ENCODE measurements around the gene AK3.
A peak's percentile ranks its signal among the peaks of the same experiment; 100 is the strongest.

AK3 gene

GRCh38 chr9:4701526-4701925 is 39.5 kb downstream of the AK3 start:
- no peak for DNase-seq

GRCh38 chr9:4700932-4701331 is 40.1 kb downstream of the AK3 start:
- no peak for DNase-seq

DNA sequence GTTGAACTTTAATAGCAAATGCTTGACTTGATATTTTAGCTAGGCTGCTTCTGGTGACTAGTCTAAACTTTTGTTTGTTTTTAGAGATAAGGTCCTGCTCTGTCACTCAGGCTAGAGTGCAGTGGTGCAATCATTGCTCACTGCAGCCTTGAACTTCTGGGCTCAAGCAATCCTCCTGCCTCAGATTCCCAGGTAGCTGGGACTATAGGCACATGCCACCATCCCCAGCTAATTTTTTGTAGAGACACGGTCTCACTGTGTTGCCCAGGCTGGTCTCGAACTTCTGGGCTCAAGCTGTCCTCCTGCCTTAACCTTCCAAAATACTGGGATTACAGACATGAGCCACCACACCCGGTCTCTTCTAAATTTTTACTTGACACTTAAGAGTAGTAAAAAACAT is 40.9 kb downstream of the AK3 start:
- no peak for DNase-seq

DNA sequence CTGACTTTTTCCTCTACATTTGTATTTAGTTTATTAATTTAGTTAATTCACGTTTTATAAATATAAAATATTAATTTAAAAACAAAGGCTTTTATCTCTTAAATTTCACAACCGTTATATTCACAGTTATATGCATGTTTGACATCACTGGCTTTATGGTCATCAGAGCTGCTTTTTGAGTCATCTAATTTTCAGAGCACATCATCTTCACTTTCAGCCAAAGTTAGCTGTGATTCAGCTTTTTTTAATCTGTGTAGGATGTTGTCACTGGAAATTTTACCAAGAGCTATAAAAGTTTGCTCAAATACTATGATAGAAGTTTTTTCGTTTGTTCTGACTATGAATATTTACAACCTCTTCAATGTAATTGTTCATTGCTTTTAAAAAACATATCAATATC is 49.2 kb downstream of the AK3 start:
- no peak for DNase-seq

DNA sequence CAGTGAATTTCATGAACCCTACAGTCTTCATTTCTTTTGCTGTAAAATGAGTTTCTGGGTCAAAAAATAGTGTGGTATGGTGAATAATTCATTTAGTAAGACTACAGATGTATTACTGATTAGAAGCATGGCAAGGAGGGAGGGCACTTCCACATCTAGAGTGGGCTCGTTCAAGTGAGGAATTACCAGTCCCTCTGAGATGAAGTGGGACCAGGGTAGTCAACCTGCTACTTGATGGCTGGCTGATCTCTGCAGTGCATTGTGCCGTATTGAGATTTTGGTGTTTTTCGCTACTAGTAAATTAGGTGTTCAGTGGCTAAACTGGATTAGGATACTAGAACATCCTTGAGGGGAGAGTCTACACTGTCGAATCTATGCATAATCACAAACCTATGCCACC is 50.9 kb downstream of the AK3 start:
- no peak for DNase-seq

DNA sequence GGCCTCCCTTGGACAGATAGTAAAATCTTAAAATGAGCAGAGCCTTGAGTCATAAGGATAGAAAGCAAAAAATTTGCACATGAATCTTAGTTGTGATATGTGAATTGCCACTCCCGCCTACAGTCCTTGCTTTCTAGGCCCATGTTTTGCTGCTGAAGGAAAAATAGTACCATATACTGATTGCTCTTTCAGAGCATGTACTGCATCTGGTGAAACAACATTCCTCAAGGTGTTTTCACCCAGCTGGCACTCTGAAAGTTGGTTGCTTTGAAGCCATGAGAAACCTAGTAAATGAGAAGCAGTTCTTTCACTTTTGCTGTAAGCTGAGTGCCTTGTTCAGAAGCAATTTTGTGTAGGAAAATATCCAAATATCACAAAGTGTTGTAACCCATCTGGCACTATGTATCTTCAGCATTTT is 51.3 kb downstream of the AK3 start:
- no peak for DNase-seq

- no peak for DNase-seq
These were observed 52.0 kb downstream of the AK3 start for GRCh38 chr9:4689021-4689420.

DNA sequence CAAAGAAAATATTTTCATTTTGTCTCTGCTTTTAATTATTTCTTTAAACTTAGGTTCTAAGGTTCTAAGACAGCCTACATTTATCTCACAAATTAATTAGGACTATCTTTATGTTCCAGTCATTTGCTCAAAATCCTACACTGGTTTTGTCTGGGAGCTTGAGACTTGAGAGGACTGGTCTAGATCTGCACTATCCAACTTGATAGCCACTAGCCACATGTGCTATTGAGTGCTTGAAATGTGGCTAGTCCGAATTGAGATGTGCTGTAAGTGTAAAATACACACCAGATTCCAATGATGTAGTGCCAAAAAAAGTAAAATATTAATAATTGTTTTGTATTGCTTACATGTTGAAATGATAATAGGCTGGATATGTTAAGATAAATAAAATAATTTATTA is 54.4 kb downstream of the AK3 start:
- no peak for DNase-seq

DNA sequence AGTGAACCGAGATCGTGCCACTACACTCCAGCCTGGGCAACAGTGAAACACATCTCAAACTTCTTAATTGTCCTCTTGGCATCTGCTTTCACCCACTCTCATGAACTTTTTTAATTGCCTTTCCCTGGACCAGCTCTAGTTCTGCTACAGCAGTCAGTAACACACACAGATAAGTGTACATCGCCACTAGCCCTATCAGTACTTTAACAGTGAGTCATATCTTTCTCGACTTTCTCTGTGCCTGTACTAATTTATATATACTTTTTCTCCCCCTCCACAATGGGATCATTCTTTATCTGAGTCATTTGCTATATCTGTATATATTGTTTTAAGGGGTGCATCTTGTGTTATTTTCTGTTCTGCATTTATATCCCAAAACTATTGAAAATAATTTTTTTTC is 54.9 kb downstream of the AK3 start:
- no peak for DNase-seq

DNA sequence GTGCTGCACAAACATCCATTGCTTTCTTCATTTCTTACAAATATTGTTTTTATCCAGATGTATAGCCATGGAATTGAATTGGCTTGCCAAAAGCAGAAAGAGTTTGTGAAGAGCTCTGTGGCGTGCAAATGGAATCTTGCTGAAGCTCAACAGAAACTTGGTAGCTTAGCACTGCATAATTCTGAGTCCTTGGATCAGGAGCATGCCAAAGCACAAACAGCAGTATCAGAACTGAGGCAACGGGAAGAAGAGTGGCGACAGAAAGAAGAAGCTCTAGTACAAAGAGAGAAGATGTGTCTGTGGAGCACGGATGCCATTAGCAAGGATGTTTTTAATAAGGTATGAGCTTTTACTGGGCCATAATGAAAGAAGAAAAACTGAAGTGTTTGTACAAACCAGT is 56.2 kb downstream of the AK3 start:
- no peak for DNase-seq

DNA sequence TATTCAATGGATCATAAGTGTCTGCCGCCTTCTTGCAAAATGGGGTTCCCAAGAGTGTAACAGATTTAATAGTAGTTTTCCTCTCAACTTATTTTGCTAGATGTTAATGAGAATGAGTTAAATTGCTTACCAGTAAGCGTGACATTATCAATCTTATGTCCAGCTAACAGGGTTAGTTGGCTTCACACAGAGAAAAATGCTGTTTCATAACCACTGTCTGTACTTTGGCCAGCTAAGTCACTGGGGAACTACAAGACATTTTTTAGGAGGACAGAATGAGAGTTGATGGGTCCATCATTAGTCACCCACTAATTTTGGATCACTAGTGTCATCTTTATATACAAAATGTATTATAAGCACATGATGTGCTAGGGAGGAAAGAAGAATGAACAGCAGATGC is 60.3 kb downstream of the AK3 start:
- DNase-seq, result no peak

DNA sequence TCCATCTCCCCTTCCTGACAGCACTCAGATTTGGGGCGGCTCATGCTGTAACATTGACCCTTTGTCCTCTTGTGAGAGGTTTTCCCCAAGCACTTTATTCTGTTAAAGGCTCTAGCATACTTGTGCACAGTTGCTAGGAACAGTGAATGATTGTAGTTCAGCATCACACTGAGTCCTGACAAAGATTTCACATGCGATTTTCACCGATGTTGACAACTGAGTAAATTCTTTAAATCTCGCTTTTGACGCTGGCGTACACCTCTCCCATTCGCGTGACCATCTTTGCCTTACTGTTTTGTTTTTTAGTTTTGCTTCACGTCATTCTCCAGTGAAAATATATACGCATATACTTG is 60.9 kb downstream of the AK3 start:
- DNase-seq, result no peak

DNA sequence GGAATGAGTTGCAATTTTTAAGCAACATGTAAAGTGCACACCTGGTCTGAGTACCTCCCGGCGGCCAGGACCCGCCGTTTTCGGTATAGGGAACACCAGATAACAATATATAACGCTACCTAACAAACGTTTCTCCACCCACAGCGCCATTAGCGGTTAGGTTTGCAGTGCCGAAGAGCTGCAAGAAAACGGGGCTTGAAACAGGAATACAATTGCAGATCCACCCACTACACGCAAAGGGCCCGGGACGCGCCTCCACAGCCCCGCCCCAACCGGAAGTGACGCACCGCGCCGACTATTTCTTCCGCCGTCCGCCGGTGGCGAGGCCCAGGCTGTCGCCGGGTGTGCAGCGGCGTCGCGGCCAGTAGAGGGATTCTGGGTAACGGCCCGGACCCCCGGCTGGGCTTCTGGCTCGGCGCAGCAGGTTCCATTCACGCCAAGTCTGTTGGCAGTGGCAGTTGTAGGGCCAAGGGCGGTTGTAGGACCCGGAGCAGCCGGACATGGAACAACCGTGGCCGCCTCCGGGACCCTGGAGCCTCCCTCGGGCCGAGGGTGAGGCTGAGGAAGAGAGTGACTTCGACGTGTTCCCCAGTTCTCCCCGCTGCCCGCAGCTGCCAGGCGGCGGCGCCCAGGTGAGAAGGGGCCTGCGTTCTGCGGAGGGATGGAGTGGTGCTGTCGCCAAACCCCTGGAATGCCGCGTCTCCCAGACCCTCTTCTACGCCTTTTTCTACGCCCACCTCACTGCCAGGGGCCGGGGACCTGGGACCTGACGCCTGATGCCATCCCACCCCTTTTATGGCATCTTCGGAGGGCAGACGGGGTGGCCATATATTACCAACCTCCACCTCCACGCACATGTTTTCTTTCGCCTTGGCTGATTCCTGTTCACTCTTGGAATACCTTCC is 61.5 kb downstream of the AK3 start, which contains the start of gene CDC37L1:
CDC37L1 (plus strand) TSS at position 302 of the 905 bp plus-strand sequence; CDS start at position 501, 199 bp downstream.
- DNase-seq, result peak; percentile 96

DNA sequence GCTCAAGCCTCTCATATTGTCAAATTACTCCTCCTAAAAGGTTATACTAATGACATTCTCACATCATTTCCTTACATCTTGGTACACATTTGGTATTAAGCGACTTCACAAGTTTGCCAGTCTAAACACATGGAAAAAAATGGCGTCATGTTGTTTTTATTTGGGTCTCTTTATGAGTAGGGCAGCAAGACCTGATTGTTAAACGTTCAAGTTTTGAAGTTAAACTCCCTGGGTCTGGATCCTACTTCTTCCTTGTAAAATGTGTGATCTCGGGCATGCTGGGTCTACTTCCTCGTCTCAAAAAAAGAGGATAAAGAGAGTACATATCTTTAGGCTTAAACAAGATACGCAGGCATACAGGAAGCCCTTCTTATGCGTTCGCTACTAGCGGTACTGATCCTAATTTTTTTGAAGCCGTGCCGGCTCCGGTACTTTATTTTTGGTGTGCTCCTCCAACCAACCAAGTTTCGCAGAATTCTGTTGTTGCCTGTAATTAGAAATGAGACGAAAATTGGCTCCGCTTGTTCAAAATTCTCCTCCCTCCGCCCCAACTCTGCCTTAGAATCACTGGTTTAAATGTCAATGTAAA is 62.2 kb downstream of the AK3 start:
- peak; percentile 37 for DNase-seq

- no peak for DNase-seq
These were observed 63.6 kb downstream of the AK3 start for GRCh38 chr9:4677392-4677791.

- no peak for DNase-seq
These were observed 66.2 kb downstream of the AK3 start for GRCh38 chr9:4674783-4675182.

GRCh38 chr9:4671737-4672136 is 69.3 kb downstream of the AK3 start:
- DNase-seq, result no peak

GRCh38 chr9:4670591-4670990 is 70.4 kb downstream of the AK3 start:
- DNase-seq, result no peak

DNA sequence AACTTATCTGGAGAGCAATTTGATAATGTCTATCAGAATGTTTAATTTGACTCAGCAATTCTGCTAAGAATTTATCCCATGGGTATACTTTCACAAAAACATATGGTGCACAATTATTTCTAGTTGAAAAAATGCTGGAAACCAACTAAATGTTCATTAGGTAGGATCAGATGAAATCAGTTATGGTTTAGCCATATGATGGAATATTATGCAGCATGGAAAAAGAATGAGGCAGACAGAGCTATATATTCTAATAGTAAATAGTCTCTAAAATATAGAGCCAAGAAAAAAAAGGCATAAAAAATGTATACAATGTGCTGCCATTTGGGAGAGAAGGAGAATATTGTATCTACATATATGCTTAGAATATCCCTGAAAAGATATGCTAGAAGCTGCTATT is 71.1 kb downstream of the AK3 start:
- no peak for DNase-seq

DNA sequence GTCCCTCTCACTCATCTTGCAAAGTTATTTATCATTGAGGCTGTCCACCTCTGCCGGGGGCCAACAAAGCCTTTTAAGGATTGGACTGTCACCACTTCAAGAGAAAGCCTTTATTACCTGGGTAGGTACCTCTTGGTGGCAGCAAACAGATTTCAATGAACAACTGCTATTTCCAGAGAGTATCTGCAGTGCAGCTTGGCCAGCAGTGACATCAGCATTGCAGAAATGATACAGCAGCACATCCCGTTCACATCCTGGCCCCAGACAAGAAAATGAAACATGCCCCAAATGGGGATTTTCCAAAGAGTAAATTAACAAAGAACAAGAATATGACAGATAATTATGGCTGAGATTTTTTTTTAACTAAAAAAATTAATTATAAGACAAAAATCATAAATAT is 72.4 kb downstream of the AK3 start:
- DNase-seq, result no peak

DNA sequence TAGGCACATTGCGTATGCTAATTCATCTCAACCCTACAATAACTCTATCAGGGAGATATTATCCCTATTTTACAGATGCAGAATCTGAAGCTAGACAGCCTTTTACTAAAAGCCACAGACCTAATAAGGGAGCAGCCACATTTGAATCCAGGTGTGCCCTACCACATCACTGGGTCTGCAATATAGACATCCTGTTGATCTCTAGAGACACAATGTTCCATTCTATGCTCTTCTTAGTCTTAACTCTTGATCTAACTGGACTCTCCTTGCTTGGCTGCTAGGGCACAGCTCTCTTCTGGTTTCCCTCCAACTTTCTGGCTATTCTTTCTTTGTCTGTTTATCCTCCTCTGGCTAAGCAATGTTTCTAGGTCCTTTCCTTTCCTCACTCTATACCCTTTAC is 73.3 kb downstream of the AK3 start:
- DNase-seq, result no peak

- DNase-seq, result peak; percentile 57
These were observed 74.8 kb downstream of the AK3 start, which contains the start of gene SPATA6L for GRCh38 chr9:4666042-4666699. Gene SPATA6L, minus strand, starts transcription at chr9:4666480. Its CDS starts 230 bp downstream, at chr9:4666250.

GRCh38 chr9:4665357-4665756 is 75.6 kb downstream of the AK3 start:
- no peak for DNase-seq

- DNase-seq, result no peak
These were observed 77.0 kb downstream of the AK3 start for GRCh38 chr9:4663956-4664355.
